Umbilical cord (tissue), 2 donors: ENCODE data around the gene LTBP3. TPM values are rescaled to one million over a fixed set of nuclear protein-coding genes. Genes with fewer than 3 reads are reported as not detected.

Experiments used
- DNase-seq: peaks from one replicate; pipeline ENCODE4 v3.0.0-alpha.2; 2015; ENCODE audit warnings: low spot score
- total RNA-seq: library from RNA; depleted of rRNA; stranded (reverse); fragments of >200 nt; gene quantifications from one replicate; pipeline ENCODE4 v1.2.3, GENCODE V29; 2014; ENCODE audit warnings: low replicate concordance; ENCODE audit not compliant: insufficient read depth

The LTBP3 gene
- total RNA-seq, 1 donor from 2014 or later = 116 TPM

GRCh38 chr11:65506772-65507505 is 51.2 kb downstream of the LTBP3 start:
- no peak for DNase-seq

DNA sequence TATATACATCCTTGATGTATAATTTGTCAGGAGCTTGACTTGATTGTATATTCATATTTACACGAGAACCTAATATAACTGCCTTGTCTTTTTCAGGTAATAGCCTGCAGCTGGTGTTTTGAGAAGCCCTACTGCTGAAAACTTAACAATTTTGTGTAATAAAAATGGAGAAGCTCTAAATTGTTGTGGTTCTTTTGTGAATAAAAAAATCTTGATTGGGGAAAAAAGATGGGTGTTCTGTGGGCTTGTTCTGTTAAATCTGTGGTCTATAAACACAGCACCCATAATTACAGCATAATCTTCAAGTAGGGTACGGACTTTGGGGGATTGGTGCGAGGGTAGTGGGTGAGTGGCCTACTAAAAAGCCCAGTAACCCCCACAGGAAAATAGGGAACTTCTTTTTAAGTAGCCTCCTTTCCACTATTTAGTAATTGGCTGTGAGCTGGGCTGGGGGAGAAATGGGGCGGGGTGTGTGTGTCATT is 51.8 kb downstream of the LTBP3 start:
- peak; percentile 57 for DNase-seq

GRCh38 chr11:65505466-65506289 is 52.5 kb downstream of the LTBP3 start:
- peak; percentile 35 for DNase-seq

- DNase-seq = peak; percentile 45
Observed at GRCh38 chr11:65504674-65505465, 53.3 kb downstream of the LTBP3 start.

- DNase-seq = peak; percentile 78
Observed at GRCh38 chr11:65503949-65504673, 54.0 kb downstream of the LTBP3 start.

DNA sequence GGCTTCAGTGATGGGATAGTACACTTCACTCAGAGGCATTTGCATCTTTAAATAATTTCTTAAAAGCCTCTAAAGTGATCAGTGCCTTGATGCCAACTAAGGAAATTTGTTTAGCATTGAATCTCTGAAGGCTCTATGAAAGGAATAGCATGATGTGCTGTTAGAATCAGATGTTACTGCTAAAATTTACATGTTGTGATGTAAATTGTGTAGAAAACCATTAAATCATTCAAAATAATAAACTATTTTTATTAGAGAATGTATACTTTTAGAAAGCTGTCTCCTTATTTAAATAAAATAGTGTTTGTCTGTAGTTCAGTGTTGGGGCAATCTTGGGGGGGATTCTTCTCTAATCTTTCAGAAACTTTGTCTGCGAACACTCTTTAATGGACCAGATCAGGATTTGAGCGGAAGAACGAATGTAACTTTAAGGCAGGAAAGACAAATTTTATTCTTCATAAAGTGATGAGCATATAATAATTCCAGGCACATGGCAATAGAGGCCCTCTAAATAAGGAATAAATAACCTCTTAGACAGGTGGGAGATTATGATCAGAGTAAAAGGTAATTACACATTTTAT is 54.7 kb downstream of the LTBP3 start:
- no peak for DNase-seq

DNA sequence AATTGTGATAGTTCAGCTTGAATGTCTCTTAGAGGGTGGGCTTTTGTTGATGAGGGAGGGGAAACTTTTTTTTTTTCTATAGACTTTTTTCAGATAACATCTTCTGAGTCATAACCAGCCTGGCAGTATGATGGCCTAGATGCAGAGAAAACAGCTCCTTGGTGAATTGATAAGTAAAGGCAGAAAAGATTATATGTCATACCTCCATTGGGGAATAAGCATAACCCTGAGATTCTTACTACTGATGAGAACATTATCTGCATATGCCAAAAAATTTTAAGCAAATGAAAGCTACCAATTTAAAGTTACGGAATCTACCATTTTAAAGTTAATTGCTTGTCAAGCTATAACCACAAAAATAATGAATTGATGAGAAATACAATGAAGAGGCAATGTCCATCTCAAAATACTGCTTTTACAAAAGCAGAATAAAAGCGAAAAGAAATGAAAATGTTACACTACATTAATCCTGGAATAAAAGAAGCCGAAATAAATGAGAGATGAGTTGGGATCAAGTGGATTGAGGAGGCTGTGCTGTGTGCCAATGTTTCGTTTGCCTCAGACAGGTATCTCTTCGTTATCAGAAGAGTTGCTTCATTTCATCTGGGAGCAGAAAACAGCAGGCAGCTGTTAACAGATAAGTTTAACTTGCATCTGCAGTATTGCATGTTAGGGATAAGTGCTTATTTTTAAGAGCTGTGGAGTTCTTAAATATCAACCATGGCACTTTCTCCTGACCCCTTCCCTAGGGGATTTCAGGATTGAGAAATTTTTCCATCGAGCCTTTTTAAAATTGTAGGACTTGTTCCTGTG is 55.4 kb downstream of the LTBP3 start:
- DNase-seq = peak; percentile 59

GRCh38 chr11:65502274-65502554 is 55.9 kb downstream of the LTBP3 start:
- no peak for DNase-seq

DNA sequence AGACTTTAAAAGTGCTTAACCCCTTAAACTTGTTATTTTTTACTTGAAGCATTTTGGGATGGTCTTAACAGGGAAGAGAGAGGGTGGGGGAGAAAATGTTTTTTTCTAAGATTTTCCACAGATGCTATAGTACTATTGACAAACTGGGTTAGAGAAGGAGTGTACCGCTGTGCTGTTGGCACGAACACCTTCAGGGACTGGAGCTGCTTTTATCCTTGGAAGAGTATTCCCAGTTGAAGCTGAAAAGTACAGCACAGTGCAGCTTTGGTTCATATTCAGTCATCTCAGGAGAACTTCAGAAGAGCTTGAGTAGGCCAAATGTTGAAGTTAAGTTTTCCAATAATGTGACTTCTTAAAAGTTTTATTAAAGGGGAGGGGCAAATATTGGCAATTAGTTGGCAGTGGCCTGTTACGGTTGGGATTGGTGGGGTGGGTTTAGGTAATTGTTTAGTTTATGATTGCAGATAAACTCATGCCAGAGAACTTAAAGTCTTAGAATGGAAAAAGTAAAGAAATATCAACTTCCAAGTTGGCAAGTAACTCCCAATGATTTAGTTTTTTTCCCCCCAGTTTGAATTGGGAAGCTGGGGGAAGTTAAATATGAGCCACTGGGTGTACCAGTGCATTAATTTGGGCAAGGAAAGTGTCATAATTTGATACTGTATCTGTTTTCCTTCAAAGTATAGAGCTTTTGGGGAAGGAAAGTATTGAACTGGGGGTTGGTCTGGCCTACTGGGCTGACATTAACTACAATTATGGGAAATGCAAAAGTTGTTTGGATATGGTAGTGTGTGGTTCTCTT is 56.5 kb downstream of the LTBP3 start:
- peak; percentile 53 for DNase-seq

GRCh38 chr11:65501186-65501471 is 57.0 kb downstream of the LTBP3 start:
- no peak for DNase-seq

GRCh38 chr11:65500387-65501185 is 57.6 kb downstream of the LTBP3 start:
- peak; percentile 63 for DNase-seq

GRCh38 chr11:65499713-65500386 is 58.3 kb downstream of the LTBP3 start:
- DNase-seq = no peak

- DNase-seq = peak; percentile 96
Observed at GRCh38 chr11:65498977-65499712, 59.0 kb downstream of the LTBP3 start, which contains the start of gene MALAT1. Gene MALAT1 (plus strand): TSS chr11:65499045.

- no peak for DNase-seq
Observed at GRCh38 chr11:65498727-65498976, 59.5 kb downstream of the LTBP3 start.

DNA sequence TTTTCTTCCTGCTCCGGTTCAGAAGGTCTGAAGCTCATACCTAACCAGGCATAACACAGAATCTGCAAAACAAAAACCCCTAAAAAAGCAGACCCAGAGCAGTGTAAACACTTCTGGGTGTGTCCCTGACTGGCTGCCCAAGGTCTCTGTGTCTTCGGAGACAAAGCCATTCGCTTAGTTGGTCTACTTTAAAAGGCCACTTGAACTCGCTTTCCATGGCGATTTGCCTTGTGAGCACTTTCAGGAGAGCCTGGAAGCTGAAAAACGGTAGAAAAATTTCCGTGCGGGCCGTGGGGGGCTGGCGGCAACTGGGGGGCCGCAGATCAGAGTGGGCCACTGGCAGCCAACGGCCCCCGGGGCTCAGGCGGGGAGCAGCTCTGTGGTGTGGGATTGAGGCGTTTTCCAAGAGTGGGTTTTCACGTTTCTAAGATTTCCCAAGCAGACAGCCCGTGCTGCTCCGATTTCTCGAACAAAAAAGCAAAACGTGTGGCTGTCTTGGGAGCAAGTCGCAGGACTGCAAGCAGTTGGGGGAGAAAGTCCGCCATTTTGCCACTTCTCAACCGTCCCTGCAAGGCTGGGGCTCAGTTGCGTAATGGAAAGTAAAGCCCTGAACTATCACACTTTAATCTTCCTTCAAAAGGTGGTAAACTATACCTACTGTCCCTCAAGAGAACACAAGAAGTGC is 60.0 kb downstream of the LTBP3 start:
- peak; percentile 77 for DNase-seq

DNA sequence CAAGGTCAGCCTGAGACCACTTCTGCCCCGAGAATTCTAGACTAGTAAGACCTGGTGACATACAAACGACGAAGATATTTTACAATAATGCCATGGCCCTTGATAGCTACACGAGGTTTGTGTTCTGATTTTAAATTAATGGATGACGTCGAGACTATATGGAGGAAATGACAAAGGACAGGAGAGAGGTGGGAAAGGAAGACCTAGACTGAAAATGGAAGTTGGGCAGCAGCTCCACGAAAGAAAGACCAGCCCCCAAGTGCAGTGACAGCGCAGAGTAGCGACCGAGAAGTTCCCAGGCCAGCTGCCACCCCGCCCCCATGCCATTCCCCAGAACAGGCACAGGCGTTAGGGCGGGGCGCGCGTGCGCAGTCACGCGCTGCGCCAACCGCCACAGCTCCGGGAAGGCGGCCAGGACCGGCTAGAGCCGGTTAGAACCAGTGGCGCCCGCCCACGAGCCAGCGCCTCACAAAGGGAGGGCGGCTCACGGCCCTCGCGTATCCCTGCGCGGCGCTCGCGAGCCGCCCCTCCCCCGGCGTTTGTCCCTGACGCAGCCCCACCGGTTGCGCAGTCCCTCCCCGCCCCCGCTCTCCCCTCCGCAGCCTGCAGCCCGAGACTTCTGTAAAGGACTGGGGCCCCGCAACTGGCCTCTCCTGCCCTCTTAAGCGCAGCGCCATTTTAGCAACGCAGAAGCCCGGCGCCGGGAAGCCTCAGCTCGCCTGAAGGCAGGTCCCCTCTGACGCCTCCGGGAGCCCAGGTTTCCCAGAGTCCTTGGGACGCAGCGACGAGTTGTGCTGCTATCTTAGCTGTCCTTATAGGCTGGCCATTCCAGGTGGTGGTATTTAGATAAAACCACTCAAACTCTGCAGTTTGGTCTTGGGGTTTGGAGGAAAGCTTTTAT is 60.8 kb downstream of the LTBP3 start:
- DNase-seq = peak; percentile 99
